Gastroesophageal sphincter (tissue), 3 donors: ENCODE data around the gene MPPED1.

Experiments used
- CTCF ChIP-seq, 4 experiments: fragments of 200-600 bp in 2 of 4; fragments of 450-650 bp in 2 of 4; sonication (generic) in 1 of 4; IDR thresholded peaks; one replicate each; pipeline ENCODE4 v1.5.1; 2017 to 2019; ENCODE audit warnings: antibody characterized with exemption in 4 of 4, mild to moderate bottlenecking in 2 of 4, moderate library complexity in 2 of 4
- EP300 ChIP-seq: sonication (generic); formaldehyde crosslinking; IDR thresholded peaks from one replicate; pipeline ENCODE4 v1.6.1; 2017; ENCODE audit warnings: antibody characterized with exemption, mild to moderate bottlenecking
- POLR2A ChIP-seq, 2 donors: fragments of 450-650 bp; IDR thresholded peaks; one replicate each; pipeline ENCODE4 v1.6.1; 2017; ENCODE audit warnings: antibody characterized with exemption in 2 of 2, mild to moderate bottlenecking in 2 of 2, moderate library complexity in 1 of 2
- POLR2AphosphoS5 ChIP-seq: sonication (generic); formaldehyde crosslinking; IDR thresholded peaks from one replicate; pipeline ENCODE4 v1.6.1; 2017; ENCODE audit warnings: antibody characterized with exemption

DNA sequence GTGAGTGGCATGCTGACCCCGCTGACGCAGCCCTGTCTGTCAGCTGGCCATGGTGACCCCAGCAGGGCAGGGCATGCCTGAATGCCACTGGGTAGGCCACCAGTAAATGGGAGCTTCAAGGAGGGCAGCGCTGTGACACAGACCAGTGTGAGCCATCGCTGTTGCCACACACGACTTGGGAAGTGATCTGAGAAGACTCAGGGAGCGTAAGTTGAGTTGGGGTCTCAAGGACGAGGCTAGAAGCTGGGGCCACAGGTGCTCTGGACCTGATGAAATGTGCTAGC, 28.2 kb downstream of the MPPED1 start:
- TF ChIP-seq POLR2AphosphoS5 (no peak), CTCF (IDR thresholded peaks at IDR 0.05) (no peak), POLR2A (IDR thresholded peaks at IDR 0.05) (no peak), EP300 (no peak)
